ENCODE results near the gene TGFBR1. TPM values are rescaled to one million over a fixed set of nuclear protein-coding genes. Genes with fewer than 3 reads are reported as not detected.

Gene TGFBR1
- total RNA-seq, 1 experiment from 2014 or later = 9.5 TPM

DNA sequence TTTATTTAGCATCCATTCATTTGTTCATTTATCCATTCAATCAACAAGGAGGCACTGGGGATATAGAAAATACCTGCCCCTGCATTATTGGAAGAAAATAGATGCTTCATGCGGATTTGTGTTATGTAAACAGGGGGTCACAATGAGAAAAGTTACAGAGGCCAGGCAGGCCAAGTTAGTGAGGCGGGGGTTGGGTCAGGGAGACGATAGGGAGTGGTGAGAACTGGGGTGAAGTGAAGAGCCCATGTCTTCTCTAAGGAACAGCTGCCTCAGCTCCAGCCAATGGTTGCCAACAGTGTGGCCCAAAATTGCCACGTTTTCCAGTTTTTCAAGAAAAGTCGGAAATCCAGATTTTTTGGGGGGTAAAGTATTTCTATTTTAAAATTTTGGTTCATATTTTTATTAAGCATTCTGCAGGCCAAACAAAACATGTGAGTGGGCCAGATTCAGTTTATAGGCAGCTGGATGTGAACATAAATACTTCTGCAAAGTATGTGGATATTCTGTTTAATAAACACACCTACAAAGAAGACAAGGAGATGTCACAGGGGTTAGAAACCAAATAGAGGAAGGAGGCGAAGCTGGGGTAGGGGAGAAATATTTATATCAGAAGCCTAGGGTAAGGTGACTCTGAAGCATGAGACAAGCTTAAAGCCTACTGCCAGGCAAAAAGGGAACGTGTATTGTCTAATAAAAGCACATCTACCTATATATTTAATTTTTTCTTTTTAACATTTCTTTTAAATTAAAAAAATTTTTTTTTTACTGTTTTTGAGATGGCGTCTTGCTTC is 72.9 kb downstream of the TGFBR1 start:
- CTCF ChIA-PET = no interaction called here

DNA sequence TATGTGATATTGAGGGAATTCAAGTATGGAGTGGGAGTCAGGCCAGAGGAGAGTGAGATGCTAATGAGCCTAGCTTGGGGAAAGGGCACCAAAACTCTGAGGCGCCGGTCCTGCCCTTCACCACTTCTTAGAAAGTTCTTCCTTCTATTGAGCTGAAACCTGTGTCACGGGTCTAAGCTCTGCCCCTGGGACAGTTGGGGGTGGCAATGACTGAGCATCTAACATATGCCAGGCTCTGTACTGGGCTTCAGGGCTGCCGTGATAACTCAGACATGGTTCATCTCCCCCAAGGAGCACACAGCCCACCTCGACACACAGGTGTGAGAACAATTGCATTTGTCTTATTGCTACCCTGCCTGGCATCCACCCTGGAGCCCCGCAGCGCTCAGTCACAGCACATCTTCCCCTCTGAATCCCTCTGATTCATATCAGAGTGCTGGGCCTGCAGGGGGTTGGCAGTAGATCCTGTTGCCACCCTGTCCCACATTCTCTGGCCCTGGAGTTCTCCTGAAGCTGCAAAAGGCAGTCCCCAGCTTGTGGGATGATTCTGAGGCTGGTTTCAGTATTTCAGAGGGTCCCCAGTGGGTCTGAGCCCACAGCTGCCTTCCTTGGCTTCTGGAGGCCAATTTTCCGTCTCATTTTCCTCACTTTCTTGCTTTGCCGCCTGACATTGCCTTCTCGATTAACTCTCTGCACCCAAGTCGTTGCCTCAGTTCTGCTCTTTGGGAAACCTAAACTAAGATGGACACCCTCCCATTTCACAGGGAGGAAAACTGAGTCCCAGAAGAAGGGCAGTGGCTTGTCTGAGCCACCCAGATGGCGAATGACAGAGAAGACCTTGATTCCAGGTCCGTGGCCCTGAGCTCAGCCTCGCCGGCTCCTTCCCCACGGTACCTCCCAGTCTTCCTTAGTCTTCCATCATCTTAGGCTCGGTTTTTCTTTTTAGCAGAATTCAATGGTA is 74.3 kb downstream of the TGFBR1 start:
- no peak for ATAC-seq
- no peak overlapping the region for H3K4me3 ChIP-seq (ENCODE audit: low read length)
- ChIA-PET CTCF (no interaction called here), POLR2A (ENCODE audit: unreplicated experiment) (no interaction called here)
- no peaks in the 10 kb centered on the region for H3K9me3 ChIP-seq (ENCODE audit: low read length)
- no peaks in the 10 kb centered on the region for H3K36me3 ChIP-seq (ENCODE audit: low read depth, low read length)
- H3K9ac ChIP-seq (ENCODE audit: low read length) = no peak overlapping the region
- no peaks in the 10 kb centered on the region for H3K4me1 ChIP-seq (ENCODE audit: insufficient read depth, low read length)
- no peaks in the 10 kb centered on the region for H3K9me2 ChIP-seq (replicated peaks; ENCODE audit: low read length)
- no peaks in the 10 kb centered on the region for H4K20me1 ChIP-seq (ENCODE audit: low read length)
- no peak for DNase-seq
- no peak overlapping the region for H2AFZ ChIP-seq (ENCODE audit: low read length)
- no peaks in the 10 kb centered on the region for H3K27me3 ChIP-seq (ENCODE audit: low read length)
- no peaks in the 10 kb centered on the region for H3F3A ChIP-seq (ENCODE audit: low read length, unreplicated experiment)
- BruUV-seq (replicated peaks) = no TSS peak
- H3K79me2 ChIP-seq (ENCODE audit: low read length) = no peaks in the 10 kb centered on the region
- TF ChIP-seq EZH2phosphoT487 (IDR thresholded peaks at IDR 0.05; ENCODE audit: borderline replicate concordance, low read length) = no peak
- TF ChIP-seq EZH2 (IDR thresholded peaks at IDR 0.05; ENCODE audit: low read length, unreplicated experiment) = no peak
- no peak for TF ChIP-seq CTCF (conservative IDR thresholded peaks at IDR 0.05; ENCODE audit: low read depth, low read length)
- intact Hi-C loops (cut with micrococcal nuclease) = no loop called here
- H3K27ac ChIP-seq (ENCODE audit: low read length) = no peak overlapping the region
- H3K4me2 ChIP-seq (ENCODE audit: low read length) = no peak overlapping the region

More for the DNA sequence above, 72.9 kb downstream of the TGFBR1 start:
- Histone ChIP-seq H3K27me3 (ENCODE audit: low read length) (no peaks in the 10 kb centered on the region), H3K9ac (ENCODE audit: low read length) (no peak overlapping the region), H3K36me3 (ENCODE audit: low read depth, low read length) (no peaks in the 10 kb centered on the region), H4K20me1 (ENCODE audit: low read length) (no peaks in the 10 kb centered on the region), H3K4me2 (ENCODE audit: low read length) (no peak overlapping the region), H3K4me1 (ENCODE audit: insufficient read depth, low read length) (no peaks in the 10 kb centered on the region), H3K9me2 (replicated peaks; ENCODE audit: low read length) (no peaks in the 10 kb centered on the region), H3K79me2 (ENCODE audit: low read length) (no peaks in the 10 kb centered on the region), H3K4me3 (ENCODE audit: low read length) (no peak overlapping the region), H3K9me3 (ENCODE audit: low read length) (no peaks in the 10 kb centered on the region), H2AFZ (ENCODE audit: low read length) (no peak overlapping the region), H3K27ac (ENCODE audit: low read length) (no peak overlapping the region), H3F3A (ENCODE audit: low read length, unreplicated experiment) (no peaks in the 10 kb centered on the region)
- POLR2A ChIA-PET (ENCODE audit: unreplicated experiment) = no interaction called here
- ATAC-seq (no peak), DNase-seq (no peak)
- TF ChIP-seq EZH2phosphoT487 (IDR thresholded peaks at IDR 0.05; ENCODE audit: borderline replicate concordance, low read length) (no peak), EZH2 (IDR thresholded peaks at IDR 0.05; ENCODE audit: low read length, unreplicated experiment) (no peak), CTCF (conservative IDR thresholded peaks at IDR 0.05; ENCODE audit: low read depth, low read length) (no peak)
- intact Hi-C loops (cut with micrococcal nuclease) = no loop called here
- BruUV-seq (replicated peaks) = no TSS peak
